BLaER1 (cell line): ENCODE data around the gene PIK3AP1.
A peak's percentile ranks its signal among the peaks of the same experiment; 100 is the strongest.

Experiments used
- H3K27ac ChIP-seq: shearing (Covaris generic); formaldehyde crosslinking; 2 replicates; pipeline ENCODE4 v1.8.1; 2022
- H3K27me3 ChIP-seq: shearing (Covaris generic); formaldehyde crosslinking; 2 replicates; pipeline ENCODE4 v1.8.1; 2022
- H3K36me3 ChIP-seq: shearing (Covaris generic); formaldehyde crosslinking; 2 replicates; pipeline ENCODE4 v1.8.1; 2022
- H3K4me1 ChIP-seq: shearing (Covaris generic); formaldehyde crosslinking; 2 replicates; pipeline ENCODE4 v1.8.1; 2022
- H3K4me2 ChIP-seq: shearing (Covaris generic); formaldehyde crosslinking; 2 replicates; pipeline ENCODE4 v1.8.1; 2022
- H3K4me3 ChIP-seq: shearing (Covaris generic); formaldehyde crosslinking; 2 replicates; pipeline ENCODE4 v1.8.1; 2022
- H3K9ac ChIP-seq: shearing (Covaris generic); formaldehyde crosslinking; 2 replicates; pipeline ENCODE4 v1.8.1; 2022
- H3K9me3 ChIP-seq: shearing (Covaris generic); formaldehyde crosslinking; 2 replicates; pipeline ENCODE4 v1.8.1; 2022
- H4K20me1 ChIP-seq: shearing (Covaris generic); formaldehyde crosslinking; 2 replicates; pipeline ENCODE4 v1.8.1; 2022
- Cebpa-rat ChIP-seq: shearing (Covaris generic); IDR thresholded peaks from 2 replicates; pipeline ENCODE4 v1.8.1; 2022

The PIK3AP1 gene

GRCh38 chr10:96724621-96725020 is 4.3 kb upstream of the PIK3AP1 start:
- Histone ChIP-seq H3K36me3 (no peaks in the 10 kb centered on the region; the same call in 1 of the 2 replicates), H3K27me3 (no peaks in the 10 kb centered on the region), H4K20me1 (peaks cover under 1% of the 10 kb centered on the region; the same call in 1 of the 2 replicates), H3K4me1 (peaks cover 80% of the 10 kb centered on the region), H3K9me3 (peaks cover 43% of the 10 kb centered on the region), H3K27ac (peak overlapping the region; percentile 100), H3K4me2 (0 out of 2 replicates have a peak overlapping the region, but pooled peaks have one; percentile 95), H3K9ac (no peak overlapping the region), H3K4me3 (no peak overlapping the region; the same call in 1 of the 2 replicates)
- no peak for TF ChIP-seq Cebpa-rat

GRCh38 chr10:96721207-96721572 is 876 bp upstream of the PIK3AP1 start:
- H3K27ac ChIP-seq = peak overlapping the region; percentile 100
- peaks cover 18% of the 10 kb centered on the region for H3K36me3 ChIP-seq
- peaks cover 34% of the 10 kb centered on the region for H4K20me1 ChIP-seq
- 0 out of 2 replicates have a peak, but pooled peaks have one; percentile 36 for TF ChIP-seq Cebpa-rat
- H3K9me3 ChIP-seq = peaks cover 34% of the 10 kb centered on the region
- H3K4me3 ChIP-seq = peak overlapping the region; percentile 82
- H3K4me1 ChIP-seq = peaks cover 71% of the 10 kb centered on the region
- H3K4me2 ChIP-seq = peak overlapping the region; percentile 95
- H3K9ac ChIP-seq = peak overlapping the region; percentile 99
- no peaks in the 10 kb centered on the region for H3K27me3 ChIP-seq

GRCh38 chr10:96719850-96720421 is 378 bp downstream of the PIK3AP1 start:
- Histone ChIP-seq H3K27ac (peak overlapping the region; percentile 100), H4K20me1 (peaks cover 47% of the 10 kb centered on the region), H3K4me2 (peak overlapping the region; percentile 95), H3K9me3 (peaks cover 21% of the 10 kb centered on the region), H3K27me3 (no peaks in the 10 kb centered on the region), H3K4me3 (peak overlapping the region; percentile 82), H3K9ac (peak overlapping the region; percentile 99), H3K36me3 (peaks cover 30% of the 10 kb centered on the region), H3K4me1 (peaks cover 73% of the 10 kb centered on the region)
- TF ChIP-seq Cebpa-rat = no peak

GRCh38 chr10:96719200-96719599 is 1.1 kb downstream of the PIK3AP1 start:
- Histone ChIP-seq H3K4me3 (peak overlapping the region; percentile 82), H3K4me1 (peaks cover 73% of the 10 kb centered on the region), H3K9me3 (peaks cover 14% of the 10 kb centered on the region), H3K36me3 (peaks cover 37% of the 10 kb centered on the region), H3K27me3 (no peaks in the 10 kb centered on the region), H3K27ac (peak overlapping the region; percentile 100), H3K9ac (peak overlapping the region; percentile 99), H3K4me2 (peak overlapping the region; percentile 95), H4K20me1 (peaks cover 54% of the 10 kb centered on the region)
- no peak for TF ChIP-seq Cebpa-rat

GRCh38 chr10:96718304-96718990 is 1.9 kb downstream of the PIK3AP1 start:
- H3K27ac ChIP-seq = peak overlapping the region; percentile 100
- peaks cover 6% of the 10 kb centered on the region; the same call in 1 of the 2 replicates for H3K9me3 ChIP-seq
- H3K36me3 ChIP-seq = peaks cover 45% of the 10 kb centered on the region
- no peak for TF ChIP-seq Cebpa-rat
- no peaks in the 10 kb centered on the region for H3K27me3 ChIP-seq
- peak overlapping the region; percentile 95 for H3K4me2 ChIP-seq
- H3K4me3 ChIP-seq = peak overlapping the region; percentile 82
- H3K9ac ChIP-seq = peak overlapping the region; percentile 99
- peaks cover 73% of the 10 kb centered on the region for H3K4me1 ChIP-seq
- peaks cover 62% of the 10 kb centered on the region for H4K20me1 ChIP-seq

DNA sequence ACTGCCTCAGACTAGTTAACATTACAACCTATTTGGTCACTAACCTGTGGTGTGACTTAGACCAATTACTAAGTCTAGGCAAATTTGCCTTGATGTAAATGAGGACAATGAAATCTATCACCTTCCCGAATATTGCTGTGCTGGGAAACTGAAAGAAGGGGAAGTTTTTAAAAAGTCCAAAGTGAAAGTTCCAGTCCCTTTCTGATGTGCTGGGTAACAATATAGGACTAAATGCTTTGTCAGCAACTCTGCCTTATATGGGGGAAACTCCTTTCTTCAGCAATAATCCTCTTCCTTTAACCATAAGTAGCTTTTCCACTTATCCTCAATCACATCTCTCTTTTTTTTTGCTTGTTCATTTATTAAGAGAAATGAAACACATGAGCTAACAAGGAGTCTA is 3.9 kb downstream of the PIK3AP1 start:
- Histone ChIP-seq H4K20me1 (peaks cover 82% of the 10 kb centered on the region), H3K4me3 (peak overlapping the region; percentile 82), H3K4me1 (peaks cover 72% of the 10 kb centered on the region), H3K27ac (peak overlapping the region; percentile 100), H3K4me2 (peak overlapping the region; percentile 95), H3K27me3 (no peaks in the 10 kb centered on the region), H3K36me3 (peaks cover 66% of the 10 kb centered on the region), H3K9me3 (no peaks in the 10 kb centered on the region), H3K9ac (peak overlapping the region; percentile 99)
- no peak for TF ChIP-seq Cebpa-rat

DNA sequence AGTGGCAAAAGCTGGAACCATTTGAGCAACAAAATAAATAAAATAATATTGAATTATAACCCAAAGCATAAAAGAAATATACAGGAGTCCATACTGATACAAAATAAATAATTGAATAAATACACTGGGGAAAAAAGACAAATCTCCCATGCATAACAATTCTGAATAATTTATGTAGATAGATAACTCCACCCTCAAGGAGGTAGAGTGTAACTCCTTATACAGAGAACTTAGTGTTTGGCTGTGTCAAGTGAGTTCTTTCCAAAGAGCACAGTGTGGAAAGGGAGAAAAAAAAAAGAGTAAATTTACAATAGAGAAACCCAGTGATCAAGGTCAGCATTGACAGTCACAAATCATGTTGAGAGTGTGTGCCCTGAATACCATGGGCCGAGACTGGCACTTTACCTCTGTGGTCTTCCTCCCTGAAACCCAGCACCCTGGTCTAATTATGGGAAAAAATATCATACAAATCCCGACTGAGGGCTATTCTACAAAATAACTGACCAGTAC is 5.5 kb downstream of the PIK3AP1 start:
- Histone ChIP-seq H3K9me3 (no peaks in the 10 kb centered on the region), H3K4me2 (peak overlapping the region; percentile 95), H3K4me3 (0 out of 2 replicates have a peak overlapping the region, but pooled peaks have one; percentile 7), H3K4me1 (peaks cover 77% of the 10 kb centered on the region), H3K36me3 (peaks cover 81% of the 10 kb centered on the region), H3K9ac (peak overlapping the region; percentile 55; the same call in 1 of the 2 replicates), H3K27me3 (no peaks in the 10 kb centered on the region), H4K20me1 (peaks cover 98% of the 10 kb centered on the region), H3K27ac (peak overlapping the region; percentile 11; the same call in 1 of the 2 replicates)
- TF ChIP-seq Cebpa-rat = no peak

GRCh38 chr10:96714031-96714590 is 6.2 kb downstream of the PIK3AP1 start:
- no peaks in the 10 kb centered on the region for H3K9me3 ChIP-seq
- H3K36me3 ChIP-seq = peaks cover 88% of the 10 kb centered on the region
- H3K27me3 ChIP-seq = no peaks in the 10 kb centered on the region
- peaks cover 100% of the 10 kb centered on the region for H4K20me1 ChIP-seq
- H3K4me1 ChIP-seq = peaks cover 84% of the 10 kb centered on the region
- H3K9ac ChIP-seq = no peak overlapping the region
- H3K4me3 ChIP-seq = no peak overlapping the region
- H3K4me2 ChIP-seq = peak overlapping the region; percentile 95
- TF ChIP-seq Cebpa-rat = no peak
- H3K27ac ChIP-seq = no peak overlapping the region; the same call in 1 of the 2 replicates

DNA sequence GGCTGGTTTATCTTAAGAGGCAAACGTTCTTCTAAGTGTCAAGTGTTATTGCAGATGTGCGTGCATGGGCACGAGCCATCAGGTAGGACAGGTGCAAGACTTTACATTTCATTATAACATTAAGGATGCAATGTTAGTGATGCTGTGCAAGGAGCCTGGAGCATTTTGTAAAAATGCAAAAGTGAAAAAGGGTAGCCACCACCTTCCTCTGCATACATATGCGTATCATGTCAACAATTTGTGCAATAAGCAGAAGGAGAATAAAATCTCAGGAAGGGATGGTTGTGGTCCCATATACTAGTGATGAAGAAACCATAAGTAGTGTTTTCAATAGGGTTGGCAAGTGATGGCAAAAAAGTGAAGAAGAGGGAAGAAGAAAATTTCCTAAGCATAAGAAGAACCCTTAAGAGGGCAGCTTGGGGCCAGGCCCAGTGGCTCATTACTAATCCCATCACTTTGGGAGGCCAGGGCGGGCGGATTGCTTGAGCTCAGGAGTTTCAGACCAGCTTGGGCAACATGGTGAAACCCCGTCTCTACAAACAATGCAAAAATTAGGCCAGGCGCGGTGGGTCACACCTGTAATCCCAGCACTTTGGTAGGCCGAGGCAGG is 7.5 kb downstream of the PIK3AP1 start:
- Histone ChIP-seq H3K9ac (no peak overlapping the region), H3K9me3 (no peaks in the 10 kb centered on the region), H3K4me3 (no peak overlapping the region), H4K20me1 (peaks cover 100% of the 10 kb centered on the region), H3K4me1 (peaks cover 92% of the 10 kb centered on the region), H3K27ac (no peak overlapping the region), H3K4me2 (peak overlapping the region; percentile 4; the same call in 1 of the 2 replicates), H3K36me3 (peaks cover 100% of the 10 kb centered on the region), H3K27me3 (no peaks in the 10 kb centered on the region)
- TF ChIP-seq Cebpa-rat = no peak
